ENCODE measurements around the gene RRP15. TPM values are rescaled to one million over a fixed set of nuclear protein-coding genes. Genes with fewer than 3 reads are reported as not detected.
A peak's percentile ranks its signal among the peaks of the same experiment; 100 is the strongest.

The RRP15 gene
- total RNA-seq, 1 donor from 2014 or later: 28.4 TPM

GRCh38 chr1:218298398-218298797 is 13.3 kb downstream of the RRP15 start:
- DNase-seq (ENCODE audit: low read depth) (no peak), FAIRE-seq (no peak)
- Histone ChIP-seq H3K36me3 (ENCODE audit: insufficient read depth, low read length) (no peaks in the 10 kb centered on the region), H3K9me3 (ENCODE audit: insufficient read depth, low read depth, low read length) (no peaks in the 10 kb centered on the region), H3K4me1 (ENCODE audit: insufficient read depth, low read length) (no peaks in the 10 kb centered on the region), H4K20me1 (ENCODE audit: insufficient read depth, low read length) (peaks cover 8% of the 10 kb centered on the region), H3K79me2 (ENCODE audit: insufficient read depth, low read length) (peaks cover 55% of the 10 kb centered on the region), H3K27ac (ENCODE audit: low read depth, low read length) (no peak overlapping the region), H2AFZ (ENCODE audit: low read depth, low read length) (no peak overlapping the region), H3K27me3 (ENCODE audit: insufficient read depth, low read length) (no peaks in the 10 kb centered on the region), H3K4me2 (ENCODE audit: low read length) (no peak overlapping the region), H3K4me3 (ENCODE audit: insufficient read depth, low read depth, low read length) (no peak overlapping the region), H3K9ac (ENCODE audit: low read length) (no peak overlapping the region)
- no peak for TF ChIP-seq CTCF (IDR thresholded peaks at IDR 0.05; ENCODE audit: insufficient read depth, low read depth, low read length)
- no peak for TF ChIP-seq EZH2 (IDR thresholded peaks at IDR 0.05; ENCODE audit: insufficient read depth, low read length)
- Mint-ChIP-seq H3K27me3 (ENCODE audit: low read depth, unreplicated experiment) (no peaks in the 10 kb centered on the region), H3K27ac (ENCODE audit: unreplicated experiment) (no peak overlapping the region), H3K9me3 (ENCODE audit: unreplicated experiment) (no peaks in the 10 kb centered on the region), H3K36me3 (ENCODE audit: low read depth, unreplicated experiment) (peaks cover 3% of the 10 kb centered on the region), H3K4me3 (ENCODE audit: unreplicated experiment) (no peak overlapping the region), H3K4me1 (ENCODE audit: low read depth, unreplicated experiment) (peaks cover 14% of the 10 kb centered on the region)

DNA sequence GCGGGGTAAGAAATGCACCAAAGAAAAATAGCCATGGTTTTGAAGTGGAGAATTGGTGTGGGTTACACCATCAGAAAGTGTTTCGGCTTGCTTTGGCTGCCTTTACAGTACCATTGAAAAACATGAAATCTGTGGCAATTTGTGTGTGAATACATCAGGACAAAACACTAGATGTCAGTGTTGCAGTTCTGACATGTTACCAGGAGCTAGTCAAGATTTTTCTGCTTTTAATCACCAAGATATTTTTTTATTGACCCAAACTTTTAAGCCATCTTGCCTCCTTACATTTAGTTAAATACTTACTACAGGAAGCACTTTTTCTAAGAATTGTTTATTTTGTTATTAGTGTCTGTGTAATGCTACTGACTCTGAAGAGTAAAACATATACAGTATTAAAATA is 14.3 kb downstream of the RRP15 start:
- Mint-ChIP-seq H3K36me3 (ENCODE audit: low read depth, unreplicated experiment) (peaks cover 3% of the 10 kb centered on the region), H3K27me3 (ENCODE audit: low read depth, unreplicated experiment) (no peaks in the 10 kb centered on the region), H3K9me3 (ENCODE audit: unreplicated experiment) (no peaks in the 10 kb centered on the region), H3K4me1 (ENCODE audit: low read depth, unreplicated experiment) (peaks cover 20% of the 10 kb centered on the region), H3K4me3 (ENCODE audit: unreplicated experiment) (no peak overlapping the region), H3K27ac (ENCODE audit: unreplicated experiment) (no peak overlapping the region)
- Histone ChIP-seq H3K9me3 (ENCODE audit: insufficient read depth, low read depth, low read length) (no peaks in the 10 kb centered on the region), H3K4me2 (ENCODE audit: low read length) (no peak overlapping the region), H3K4me3 (ENCODE audit: insufficient read depth, low read depth, low read length) (no peak overlapping the region), H3K36me3 (ENCODE audit: insufficient read depth, low read length) (no peaks in the 10 kb centered on the region), H3K27ac (ENCODE audit: low read depth, low read length) (no peak overlapping the region), H3K79me2 (ENCODE audit: insufficient read depth, low read length) (peaks cover 45% of the 10 kb centered on the region), H3K9ac (ENCODE audit: low read length) (no peak overlapping the region), H4K20me1 (ENCODE audit: insufficient read depth, low read length) (peaks cover 2% of the 10 kb centered on the region), H3K27me3 (ENCODE audit: insufficient read depth, low read length) (no peaks in the 10 kb centered on the region), H3K4me1 (ENCODE audit: insufficient read depth, low read length) (peaks cover under 1% of the 10 kb centered on the region), H2AFZ (ENCODE audit: low read depth, low read length) (no peak overlapping the region)
- DNase-seq (ENCODE audit: low read depth) (peak; percentile 56), FAIRE-seq (peak; percentile 60)
- TF ChIP-seq EZH2 (IDR thresholded peaks at IDR 0.05; ENCODE audit: insufficient read depth, low read length): no peak
- TF ChIP-seq CTCF (IDR thresholded peaks at IDR 0.05; ENCODE audit: insufficient read depth, low read depth, low read length): peak; percentile 66

DNA sequence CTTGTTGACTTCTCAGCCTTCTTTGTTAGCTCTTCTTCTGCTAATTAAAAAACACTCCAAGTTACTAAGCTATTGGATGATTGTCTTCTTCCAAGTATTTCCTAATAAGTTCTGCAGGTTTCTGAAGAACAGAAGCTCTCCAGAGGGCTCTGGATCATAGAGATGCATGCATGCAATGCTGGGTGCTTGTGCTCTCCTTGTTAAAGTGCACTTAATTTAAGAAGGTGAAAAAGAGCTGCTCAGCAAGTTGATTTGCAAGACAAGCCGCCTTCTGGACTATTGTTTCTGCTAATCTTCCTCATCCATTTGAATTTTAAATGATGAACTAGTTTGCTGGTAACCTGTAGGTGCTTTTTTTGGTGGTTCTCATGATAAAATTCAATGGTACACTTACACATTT is 16.1 kb downstream of the RRP15 start:
- TF ChIP-seq CTCF (IDR thresholded peaks at IDR 0.05; ENCODE audit: insufficient read depth, low read depth, low read length): no peak
- TF ChIP-seq EZH2 (IDR thresholded peaks at IDR 0.05; ENCODE audit: insufficient read depth, low read length): no peak
- no peak overlapping the region for H3K27ac Mint-ChIP-seq (ENCODE audit: unreplicated experiment)
- no peak overlapping the region for H3K4me3 ChIP-seq (ENCODE audit: insufficient read depth, low read depth, low read length)
- no peak overlapping the region for H3K4me3 Mint-ChIP-seq (ENCODE audit: unreplicated experiment)
- H3K4me1 Mint-ChIP-seq (ENCODE audit: low read depth, unreplicated experiment): peaks cover 26% of the 10 kb centered on the region
- H3K9ac ChIP-seq (ENCODE audit: low read length): no peak overlapping the region
- no peaks in the 10 kb centered on the region for H3K9me3 Mint-ChIP-seq (ENCODE audit: unreplicated experiment)
- H3K4me2 ChIP-seq (ENCODE audit: low read length): no peak overlapping the region
- no peaks in the 10 kb centered on the region for H3K9me3 ChIP-seq (ENCODE audit: insufficient read depth, low read depth, low read length)
- H3K27me3 ChIP-seq (ENCODE audit: insufficient read depth, low read length): no peaks in the 10 kb centered on the region
- H3K4me1 ChIP-seq (ENCODE audit: insufficient read depth, low read length): peaks cover 4% of the 10 kb centered on the region
- H3K36me3 Mint-ChIP-seq (ENCODE audit: low read depth, unreplicated experiment): peaks cover 3% of the 10 kb centered on the region
- no peak overlapping the region for H3K27ac ChIP-seq (ENCODE audit: low read depth, low read length)
- H3K36me3 ChIP-seq (ENCODE audit: insufficient read depth, low read length): no peaks in the 10 kb centered on the region
- FAIRE-seq (no peak), DNase-seq (ENCODE audit: low read depth) (no peak)
- no peaks in the 10 kb centered on the region for H3K27me3 Mint-ChIP-seq (ENCODE audit: low read depth, unreplicated experiment)
- H2AFZ ChIP-seq (ENCODE audit: low read depth, low read length): no peak overlapping the region
- H4K20me1 ChIP-seq (ENCODE audit: insufficient read depth, low read length): peaks cover 2% of the 10 kb centered on the region
- peaks cover 43% of the 10 kb centered on the region for H3K79me2 ChIP-seq (ENCODE audit: insufficient read depth, low read length)
